ENCODE data around the gene ADAMTS10. TPM values are rescaled to one million over a fixed set of nuclear protein-coding genes. Genes with fewer than 3 reads are reported as not detected.
"Not testable (repeated sequence)": the region's sequence is repeated elsewhere in the genome, so short reads cannot be mapped to it uniquely, and the experiment has no call there.

Gene ADAMTS10
- total RNA-seq, 1 donor from 2014 or later: 87.6 TPM

DNA sequence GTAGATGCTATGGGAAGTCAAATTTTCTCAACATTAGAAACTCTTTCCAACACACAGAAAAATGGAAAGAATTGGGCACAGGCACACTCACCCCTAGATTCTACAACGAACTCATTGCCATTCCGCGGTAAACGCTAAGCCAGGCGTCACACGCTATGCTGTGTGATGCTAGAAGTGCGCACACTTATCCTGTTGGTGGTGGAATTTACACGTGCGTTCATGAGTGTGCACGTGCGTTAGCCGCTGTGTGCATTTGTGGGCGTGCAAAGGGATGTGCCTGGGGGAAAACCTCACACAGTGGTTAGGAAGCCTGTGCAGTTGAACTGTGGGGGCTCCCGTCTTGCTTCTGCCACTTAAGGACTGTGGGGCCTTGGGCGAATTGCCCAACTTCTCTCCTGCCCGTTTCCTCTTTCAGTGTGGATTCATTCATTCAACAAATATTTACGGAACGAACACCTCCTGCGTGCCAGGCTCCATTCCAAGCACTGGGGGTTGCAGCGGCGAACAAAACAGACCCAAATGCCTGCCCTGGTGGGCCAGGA is 27.6 kb upstream of the ADAMTS10 start:
- H3K27ac Mint-ChIP-seq (ENCODE audit: unreplicated experiment): no peak overlapping the region
- peaks cover 7% of the 10 kb centered on the region for H3K9me3 Mint-ChIP-seq (ENCODE audit: unreplicated experiment)
- no peak for DNase-seq
- TF ChIP-seq, protein P1, sequence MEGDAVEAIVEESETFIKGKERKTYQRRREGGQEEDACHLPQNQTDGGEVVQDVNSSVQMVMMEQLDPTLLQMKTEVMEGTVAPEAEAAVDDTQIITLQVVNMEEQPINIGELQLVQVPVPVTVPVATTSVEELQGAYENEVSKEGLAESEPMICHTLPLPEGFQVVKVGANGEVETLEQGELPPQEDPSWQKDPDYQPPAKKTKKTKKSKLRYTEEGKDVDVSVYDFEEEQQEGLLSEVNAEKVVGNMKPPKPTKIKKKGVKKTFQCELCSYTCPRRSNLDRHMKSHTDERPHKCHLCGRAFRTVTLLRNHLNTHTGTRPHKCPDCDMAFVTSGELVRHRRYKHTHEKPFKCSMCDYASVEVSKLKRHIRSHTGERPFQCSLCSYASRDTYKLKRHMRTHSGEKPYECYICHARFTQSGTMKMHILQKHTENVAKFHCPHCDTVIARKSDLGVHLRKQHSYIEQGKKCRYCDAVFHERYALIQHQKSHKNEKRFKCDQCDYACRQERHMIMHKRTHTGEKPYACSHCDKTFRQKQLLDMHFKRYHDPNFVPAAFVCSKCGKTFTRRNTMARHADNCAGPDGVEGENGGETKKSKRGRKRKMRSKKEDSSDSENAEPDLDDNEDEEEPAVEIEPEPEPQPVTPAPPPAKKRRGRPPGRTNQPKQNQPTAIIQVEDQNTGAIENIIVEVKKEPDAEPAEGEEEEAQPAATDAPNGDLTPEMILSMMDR (IDR thresholded peaks at IDR 0.05; ENCODE audit: partially characterized antibody, unreplicated experiment): no peak
- H3K36me3 Mint-ChIP-seq (ENCODE audit: unreplicated experiment): peaks cover 5% of the 10 kb centered on the region
- peaks cover 5% of the 10 kb centered on the region for H3K4me1 Mint-ChIP-seq (ENCODE audit: low read depth, unreplicated experiment)
- H3K27me3 Mint-ChIP-seq (ENCODE audit: unreplicated experiment): no peaks in the 10 kb centered on the region
- H3K4me3 Mint-ChIP-seq (ENCODE audit: unreplicated experiment): no peak overlapping the region

DNA sequence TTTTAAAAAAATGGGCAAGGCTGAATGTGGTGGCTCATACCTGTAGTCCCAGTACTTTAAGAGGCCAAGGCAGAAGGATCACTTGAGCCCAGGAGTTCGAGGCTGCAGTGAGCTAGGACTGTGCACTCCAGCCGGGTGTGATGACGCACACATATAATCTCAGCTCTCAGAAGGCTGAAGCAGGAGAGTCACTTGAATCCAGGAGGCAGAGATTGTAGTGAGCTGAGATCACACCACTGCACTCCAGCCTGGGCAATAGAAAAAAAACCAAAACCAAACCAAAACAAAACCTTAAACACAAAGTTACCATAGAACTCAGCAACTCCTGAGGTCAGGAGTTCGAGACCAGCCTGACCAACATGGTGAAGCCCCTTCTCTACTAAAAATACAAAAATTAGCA is 26.6 kb upstream of the ADAMTS10 start:
- not testable (repeated sequence) for H3K27ac Mint-ChIP-seq (ENCODE audit: unreplicated experiment); H3K9me3 Mint-ChIP-seq (ENCODE audit: unreplicated experiment); H3K4me3 Mint-ChIP-seq (ENCODE audit: unreplicated experiment); H3K36me3 Mint-ChIP-seq (ENCODE audit: unreplicated experiment); DNase-seq; H3K27me3 Mint-ChIP-seq (ENCODE audit: unreplicated experiment); H3K4me1 Mint-ChIP-seq (ENCODE audit: low read depth, unreplicated experiment)

DNA sequence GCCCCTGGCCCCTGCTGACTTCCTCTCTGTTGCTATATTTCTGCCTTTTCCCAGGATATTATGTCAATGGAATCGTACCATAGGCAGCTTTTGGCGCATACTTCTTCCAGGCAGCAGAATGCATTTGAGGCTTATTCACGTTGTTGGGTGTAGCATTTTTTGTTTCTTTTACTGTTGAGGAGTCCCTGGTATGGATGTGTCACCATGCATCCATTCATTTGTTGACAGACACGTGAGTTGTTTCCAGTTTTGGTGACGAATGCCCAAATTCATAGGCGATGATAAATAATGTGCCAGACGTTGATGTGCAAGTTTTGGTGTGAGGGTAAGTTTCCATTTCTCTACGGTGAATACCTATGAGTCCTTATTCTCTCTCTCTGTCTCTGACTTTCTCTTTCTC is 24.9 kb upstream of the ADAMTS10 start:
- Mint-ChIP-seq H3K36me3 (ENCODE audit: unreplicated experiment) (no peaks in the 10 kb centered on the region), H3K27ac (ENCODE audit: unreplicated experiment) (no peak overlapping the region), H3K4me1 (ENCODE audit: low read depth, unreplicated experiment) (peaks cover 5% of the 10 kb centered on the region), H3K4me3 (ENCODE audit: unreplicated experiment) (no peak overlapping the region), H3K27me3 (ENCODE audit: unreplicated experiment) (no peaks in the 10 kb centered on the region), H3K9me3 (ENCODE audit: unreplicated experiment) (peaks cover 2% of the 10 kb centered on the region)
- DNase-seq: no peak
- TF ChIP-seq, protein P1 (IDR thresholded peaks at IDR 0.05; ENCODE audit: partially characterized antibody, unreplicated experiment): no peak

DNA sequence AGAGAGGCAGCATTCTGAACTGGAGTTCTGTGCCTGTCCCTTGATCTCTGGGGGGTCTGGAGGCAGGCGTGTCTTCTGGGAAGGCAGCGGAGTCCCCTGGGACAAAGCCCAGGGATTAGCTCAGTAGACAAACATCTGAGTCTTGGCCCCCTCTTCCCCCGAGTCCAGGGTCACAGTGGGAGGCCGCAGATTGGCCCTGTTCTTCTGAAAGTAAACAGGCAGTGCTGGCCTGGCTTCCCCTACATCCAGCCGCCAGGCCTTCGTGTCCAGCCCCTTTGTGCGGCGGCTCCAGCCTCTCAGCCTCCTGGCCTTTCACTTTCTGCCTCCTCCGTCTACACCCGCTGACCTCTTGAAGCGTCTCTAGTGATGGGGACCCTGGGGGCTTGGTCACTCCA is 20.9 kb upstream of the ADAMTS10 start:
- H3K4me3 Mint-ChIP-seq (ENCODE audit: unreplicated experiment): no peak overlapping the region
- no peaks in the 10 kb centered on the region for H3K27me3 Mint-ChIP-seq (ENCODE audit: unreplicated experiment)
- H3K4me1 Mint-ChIP-seq (ENCODE audit: low read depth, unreplicated experiment): no peaks in the 10 kb centered on the region
- no peaks in the 10 kb centered on the region for H3K36me3 Mint-ChIP-seq (ENCODE audit: unreplicated experiment)
- TF ChIP-seq, protein P1 (IDR thresholded peaks at IDR 0.05; ENCODE audit: partially characterized antibody, unreplicated experiment): no peak
- peaks cover 2% of the 10 kb centered on the region for H3K9me3 Mint-ChIP-seq (ENCODE audit: unreplicated experiment)
- DNase-seq: no peak
- no peak overlapping the region for H3K27ac Mint-ChIP-seq (ENCODE audit: unreplicated experiment)

DNA sequence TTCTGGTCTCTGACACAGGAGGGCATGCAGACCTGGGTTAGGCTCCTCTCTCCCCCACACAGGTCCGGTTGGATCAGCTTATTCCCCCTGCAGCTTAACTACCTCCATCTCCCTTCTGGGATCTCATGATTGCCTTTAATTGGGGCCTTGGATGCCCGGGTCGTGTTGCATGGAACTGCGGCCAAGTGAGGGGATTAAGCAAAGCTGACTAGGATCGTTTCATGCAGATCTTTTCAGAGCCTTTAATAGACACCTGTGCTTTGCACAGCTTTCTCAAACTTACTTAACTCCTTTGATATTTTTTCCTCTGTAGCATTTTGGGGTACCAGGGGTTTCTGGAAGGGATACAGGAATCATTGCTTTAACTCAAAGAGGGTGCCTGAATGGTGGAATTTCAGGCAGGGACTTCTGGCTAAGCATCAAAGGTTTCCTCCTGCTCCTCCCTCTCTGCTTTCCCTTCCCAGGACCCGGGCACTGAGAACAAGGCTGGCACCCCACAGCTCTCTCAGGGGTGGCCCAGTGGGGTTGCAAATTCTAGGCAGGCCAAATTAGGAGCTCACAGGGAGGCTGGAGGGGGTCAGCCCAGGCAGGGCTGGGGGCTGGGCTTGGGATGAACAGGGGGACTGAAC is 20.4 kb upstream of the ADAMTS10 start:
- no peaks in the 10 kb centered on the region for H3K36me3 Mint-ChIP-seq (ENCODE audit: unreplicated experiment)
- no peak overlapping the region for H3K27ac Mint-ChIP-seq (ENCODE audit: unreplicated experiment)
- H3K4me3 Mint-ChIP-seq (ENCODE audit: unreplicated experiment): no peak overlapping the region
- no peaks in the 10 kb centered on the region for H3K4me1 Mint-ChIP-seq (ENCODE audit: low read depth, unreplicated experiment)
- no peaks in the 10 kb centered on the region for H3K27me3 Mint-ChIP-seq (ENCODE audit: unreplicated experiment)
- TF ChIP-seq, protein P1 (IDR thresholded peaks at IDR 0.05; ENCODE audit: partially characterized antibody, unreplicated experiment): no peak
- no peak for DNase-seq
- H3K9me3 Mint-ChIP-seq (ENCODE audit: unreplicated experiment): peaks cover 2% of the 10 kb centered on the region
